ENCODE measurements around the gene SNTB2.
A peak's percentile ranks its signal among the peaks of the same experiment; 100 is the strongest.

SNTB2 gene

GRCh38 chr16:69179328-69180010, 7.5 kb upstream of the SNTB2 start:
- DNase-seq (ENCODE audit: low read depth in 2 of 3, low spot score in 2 of 3) = no peak

- DNase-seq (ENCODE audit: low read depth in 2 of 3, low spot score in 2 of 3) = no peak
Measured at GRCh38 chr16:69180011-69180338, 7.0 kb upstream of the SNTB2 start.

- DNase-seq (ENCODE audit: low read depth in 2 of 3, low spot score in 2 of 3) = no peak
Measured at GRCh38 chr16:69182730-69183416, 4.1 kb upstream of the SNTB2 start.

- peak; percentile 17 to 20 (median 19) for DNase-seq (ENCODE audit: low read depth in 2 of 3, low spot score in 2 of 3)
Measured at GRCh38 chr16:69187446-69188235, 677 bp downstream of the SNTB2 start.

- DNase-seq (ENCODE audit: low read depth in 2 of 3, low spot score in 2 of 3) = no peak
Measured at GRCh38 chr16:69188236-69188549, 1.2 kb downstream of the SNTB2 start.

- no peak for DNase-seq (ENCODE audit: low read depth in 2 of 3, low spot score in 2 of 3)
Measured at GRCh38 chr16:69188716-69189115, 1.8 kb downstream of the SNTB2 start.

GRCh38 chr16:69190046-69190588, 3.2 kb downstream of the SNTB2 start:
- DNase-seq (ENCODE audit: low read depth in 2 of 3, low spot score in 2 of 3) = no peak

GRCh38 chr16:69190598-69190997, 3.6 kb downstream of the SNTB2 start:
- no peak for DNase-seq (ENCODE audit: low read depth in 2 of 3, low spot score in 2 of 3)

- DNase-seq (ENCODE audit: low read depth in 2 of 3, low spot score in 2 of 3) = no peak
Measured at GRCh38 chr16:69191136-69191535, 4.2 kb downstream of the SNTB2 start.

- no peak for DNase-seq (ENCODE audit: low read depth in 2 of 3, low spot score in 2 of 3)
Measured at GRCh38 chr16:69193855-69194254, 6.9 kb downstream of the SNTB2 start.

- DNase-seq (ENCODE audit: low read depth in 2 of 3, low spot score in 2 of 3) = no peak
Measured at GRCh38 chr16:69194488-69194887, 7.5 kb downstream of the SNTB2 start.

GRCh38 chr16:69195369-69196029, 8.5 kb downstream of the SNTB2 start:
- no peak for DNase-seq (ENCODE audit: low read depth in 2 of 3, low spot score in 2 of 3)

- no peak for DNase-seq (ENCODE audit: low read depth in 2 of 3, low spot score in 2 of 3)
Measured at GRCh38 chr16:69197573-69197972, 10.6 kb downstream of the SNTB2 start.

GRCh38 chr16:69199382-69199781, 12.4 kb downstream of the SNTB2 start:
- DNase-seq (ENCODE audit: low read depth in 2 of 3, low spot score in 2 of 3) = no peak

GRCh38 chr16:69201291-69201690, 14.3 kb downstream of the SNTB2 start:
- DNase-seq (ENCODE audit: low read depth in 2 of 3, low spot score in 2 of 3) = no peak

- no peak for DNase-seq (ENCODE audit: low read depth in 2 of 3, low spot score in 2 of 3)
Measured at GRCh38 chr16:69201787-69202186, 14.8 kb downstream of the SNTB2 start.

- DNase-seq (ENCODE audit: low read depth in 2 of 3, low spot score in 2 of 3) = no peak
Measured at GRCh38 chr16:69204172-69204571, 17.2 kb downstream of the SNTB2 start.

- DNase-seq (ENCODE audit: low read depth in 2 of 3, low spot score in 2 of 3) = no peak
Measured at GRCh38 chr16:69209735-69210134, 22.8 kb downstream of the SNTB2 start.

- DNase-seq (ENCODE audit: low read depth in 2 of 3, low spot score in 2 of 3) = no peak
Measured at GRCh38 chr16:69217433-69217832, 30.5 kb downstream of the SNTB2 start.

- no peak for DNase-seq (ENCODE audit: low read depth in 2 of 3, low spot score in 2 of 3)
Measured at GRCh38 chr16:69219279-69219678, 32.3 kb downstream of the SNTB2 start.

- no peak for DNase-seq (ENCODE audit: low read depth in 2 of 3, low spot score in 2 of 3)
Measured at GRCh38 chr16:69223882-69224281, 36.9 kb downstream of the SNTB2 start.

- DNase-seq (ENCODE audit: low read depth in 2 of 3, low spot score in 2 of 3) = no peak
Measured at GRCh38 chr16:69225121-69225520, 38.2 kb downstream of the SNTB2 start.

Data from activated CD8-positive, alpha-beta memory T cell treated with anti-CD3 and anti-CD28 coated beads for 48 hours (primary cell).